Sigmoid colon (tissue), 7 donors: ENCODE data around the gene REC114. TPM values are rescaled to one million over a fixed set of nuclear protein-coding genes. Genes with fewer than 3 reads are reported as not detected.
A peak's percentile ranks its signal among the peaks of the same experiment; 100 is the strongest.

Experiments
- DNase-seq: peaks from one replicate; pipeline ENCODE4 v3.0.0-alpha.2; 2019
- H3K27ac ChIP-seq, 4 donors: fragments of 200-600 bp; sonication (generic); one replicate each; pipeline ENCODE4 v1.5.1; 2016 to 2019; ENCODE audit warnings: mild to moderate bottlenecking in 1 of 4
- H3K27me3 ChIP-seq, 3 donors: fragments of 200-600 bp; sonication (generic); one replicate each; pipeline ENCODE4 v1.5.1; 2019; ENCODE audit warnings: mild to moderate bottlenecking in 1 of 3
- H3K36me3 ChIP-seq, 4 donors: fragments of 200-600 bp; sonication (generic); one replicate each; pipeline ENCODE4 v1.5.1; 2016 to 2019
- H3K4me1 ChIP-seq, 4 donors: fragments of 200-600 bp; sonication (generic); one replicate each; pipeline ENCODE4 v1.5.1; 2017 to 2019
- H3K4me3 ChIP-seq, 4 donors: fragments of 200-600 bp; sonication (generic); one replicate each; pipeline ENCODE4 v1.5.1; 2017 to 2019; ENCODE audit warnings: mild to moderate bottlenecking in 2 of 4, moderate library complexity in 1 of 4
- H3K9me3 ChIP-seq, 4 donors: fragments of 200-600 bp in 3 of 4; sonication (generic) in 3 of 4; one replicate each; pipeline versions ENCODE4 v1.5.1 to v1.6.1; 2013 to 2019
- EP300 ChIP-seq, 4 donors: sonication (generic); formaldehyde crosslinking; IDR thresholded peaks; one replicate each; pipeline ENCODE4 v1.6.1; 2017; ENCODE audit warnings: antibody characterized with exemption in 4 of 4
- POLR2A ChIP-seq, 2 donors: fragments of 450-650 bp; IDR thresholded peaks; one replicate each; pipeline ENCODE4 v1.6.1; 2016; ENCODE audit warnings: antibody characterized with exemption in 2 of 2, mild to moderate bottlenecking in 2 of 2, moderate library complexity in 2 of 2
- POLR2AphosphoS5 ChIP-seq, 4 donors: sonication (generic); formaldehyde crosslinking; IDR thresholded peaks; one replicate each; pipeline ENCODE4 v1.6.1; 2017; ENCODE audit warnings: antibody characterized with exemption in 4 of 4
- WGBS, 2 donors: extraction: QIAGEN DNeasy Blood & Tissue Kit; methylation state at CpG; one replicate each; pipeline ENCODE4 v1.1.7; 2013; 5-methylcytosine and 5-hydroxymethylcytosine counted together
- intact Hi-C: fragments of 100-400 bp; cut with DNase I; formaldehyde crosslinking; loops from one replicate; pipeline ENCODE4 v1.15.1; 2023
- polyA plus RNA-seq, 3 donors: library from polyadenylated mRNA; stranded (reverse); fragments of 200-250 nt; gene quantifications; one replicate each; pipeline ENCODE4 v1.2.3, GENCODE V29; 2013
- total RNA-seq, 4 donors: library from RNA; depleted of rRNA; stranded (reverse); fragments of >200 nt; gene quantifications; one replicate each; pipeline ENCODE4 v1.1.0, GENCODE V29; 2016
- TF ChIP-seq, protein P1 (sequence below), 4 experiments: fragments of 450-650 bp in 3 of 4; fragments of 200-600 bp in 1 of 4; IDR thresholded peaks; one replicate each; pipeline ENCODE4 v1.5.1; 2016 to 2019; ENCODE audit warnings: antibody characterized with exemption in 4 of 4, mild to moderate bottlenecking in 3 of 4, moderate library complexity in 2 of 4
- donor health status: healthy with polysubstance abuse.
- donor health status: Bipolar disorder and iron deficiency.
- donor health status: healthy.

Gene REC114
- total and polyA plus RNA-seq, 7 donors, result not detected

- WGBS, 2 donors, result 76 to 89% methylated on average over 7 of the region's 7 CpGs
- no peaks in the 10 kb centered on the region for H3K27me3 ChIP-seq
- no peaks in the 10 kb centered on the region for H3K9me3 ChIP-seq
- DNase-seq, result no peak
- H3K36me3 ChIP-seq, result peaks cover 27 to 68% (median 51%) of the 10 kb centered on the region in 4 donors
- TF ChIP-seq, protein P1, sequence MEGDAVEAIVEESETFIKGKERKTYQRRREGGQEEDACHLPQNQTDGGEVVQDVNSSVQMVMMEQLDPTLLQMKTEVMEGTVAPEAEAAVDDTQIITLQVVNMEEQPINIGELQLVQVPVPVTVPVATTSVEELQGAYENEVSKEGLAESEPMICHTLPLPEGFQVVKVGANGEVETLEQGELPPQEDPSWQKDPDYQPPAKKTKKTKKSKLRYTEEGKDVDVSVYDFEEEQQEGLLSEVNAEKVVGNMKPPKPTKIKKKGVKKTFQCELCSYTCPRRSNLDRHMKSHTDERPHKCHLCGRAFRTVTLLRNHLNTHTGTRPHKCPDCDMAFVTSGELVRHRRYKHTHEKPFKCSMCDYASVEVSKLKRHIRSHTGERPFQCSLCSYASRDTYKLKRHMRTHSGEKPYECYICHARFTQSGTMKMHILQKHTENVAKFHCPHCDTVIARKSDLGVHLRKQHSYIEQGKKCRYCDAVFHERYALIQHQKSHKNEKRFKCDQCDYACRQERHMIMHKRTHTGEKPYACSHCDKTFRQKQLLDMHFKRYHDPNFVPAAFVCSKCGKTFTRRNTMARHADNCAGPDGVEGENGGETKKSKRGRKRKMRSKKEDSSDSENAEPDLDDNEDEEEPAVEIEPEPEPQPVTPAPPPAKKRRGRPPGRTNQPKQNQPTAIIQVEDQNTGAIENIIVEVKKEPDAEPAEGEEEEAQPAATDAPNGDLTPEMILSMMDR (IDR thresholded peaks at IDR 0.05), result no peak
- TF ChIP-seq EP300 (IDR thresholded peaks at IDR 0.05), result no peak
- no peak for TF ChIP-seq POLR2AphosphoS5 (IDR thresholded peaks at IDR 0.05)
- TF ChIP-seq POLR2A (IDR thresholded peaks at IDR 0.05), result no peak
- H3K27ac ChIP-seq, result no peak overlapping the region
- intact Hi-C loops, result loop anchor here (5.0 kb wide), 1 partner anchor 62 kb away; the partner anchor contains the start of gene NPTN
- H3K4me3 ChIP-seq, result no peak overlapping the region
- H3K4me1 ChIP-seq, result peaks cover 0 to 39% (median 20%) of the 10 kb centered on the region in 4 donors
Measured at GRCh38 chr15:73570355-73571032, 127.5 kb downstream of the REC114 start.

DNA sequence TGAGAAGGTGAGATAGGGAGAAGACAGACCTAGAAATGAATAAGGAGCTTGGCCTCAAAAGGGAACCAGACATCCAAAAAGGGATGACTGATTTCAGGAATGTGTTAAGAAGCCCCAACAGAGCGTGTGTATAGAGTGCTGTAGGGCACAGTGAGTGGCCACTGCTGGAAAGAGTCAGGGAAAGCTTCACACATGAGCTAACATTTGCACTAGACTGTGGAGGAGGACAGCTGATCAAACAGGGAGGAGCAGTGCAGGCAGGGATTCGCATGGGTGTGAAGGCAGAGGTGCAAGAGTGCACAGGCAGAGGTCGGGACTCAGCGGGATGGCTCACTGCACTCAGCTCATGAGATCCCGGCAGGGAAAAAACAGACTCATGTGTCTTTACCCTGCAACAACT, 128.4 kb downstream of the REC114 start:
- Histone ChIP-seq H3K36me3 (peaks cover 27 to 74% (median 52%) of the 10 kb centered on the region in 4 donors), H3K4me1 (peaks cover 0 to 46% (median 27%) of the 10 kb centered on the region in 4 donors), H3K27ac (no peak overlapping the region), H3K27me3 (no peaks in the 10 kb centered on the region), H3K4me3 (no peak overlapping the region), H3K9me3 (no peaks in the 10 kb centered on the region)
- DNase-seq, result no peak
- WGBS, 2 donors, result 41 to 74% methylated on average over 5 of the region's 5 CpGs
- intact Hi-C loops, result loop anchor here (5.0 kb wide), 1 partner anchor 61 kb away; the partner anchor contains the start of gene NPTN
- TF ChIP-seq, protein P1 (IDR thresholded peaks at IDR 0.05), result no peak
- TF ChIP-seq POLR2A (IDR thresholded peaks at IDR 0.05) (no peak), EP300 (IDR thresholded peaks at IDR 0.05) (no peak), POLR2AphosphoS5 (IDR thresholded peaks at IDR 0.05) (no peak)

DNA sequence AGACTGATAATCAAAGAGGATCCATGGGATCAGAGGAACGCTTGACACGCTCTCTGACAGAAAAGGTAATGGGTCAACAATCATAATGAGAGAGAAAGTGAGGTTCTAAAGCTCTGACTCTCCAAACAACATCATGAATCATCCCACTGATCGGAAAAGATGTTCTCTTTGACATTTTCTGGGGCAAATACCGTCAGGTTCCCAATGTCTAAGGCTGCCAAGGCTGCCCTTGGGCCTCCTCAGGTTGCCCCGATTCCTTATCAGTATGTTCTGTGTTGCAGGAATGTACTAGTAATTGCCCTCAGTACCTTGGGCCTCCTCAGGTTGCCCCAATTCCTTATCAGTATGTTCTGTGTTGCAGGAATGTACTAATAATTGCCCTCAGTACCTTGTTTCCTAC, 129.3 kb downstream of the REC114 start:
- peak overlapping the region in 2 of 4 donors; percentile 64 to 68 for H3K27ac ChIP-seq
- H3K4me1 ChIP-seq, result peaks cover 0 to 41% (median 27%) of the 10 kb centered on the region in 4 donors
- TF ChIP-seq, protein P1 (IDR thresholded peaks at IDR 0.05), result no peak
- TF ChIP-seq POLR2AphosphoS5 (IDR thresholded peaks at IDR 0.05) (no peak), POLR2A (IDR thresholded peaks at IDR 0.05) (no peak), EP300 (IDR thresholded peaks at IDR 0.05) (no peak)
- 75 to 80% methylated on average over 5 of the region's 5 CpGs for WGBS, 2 donors
- H3K9me3 ChIP-seq, result no peaks in the 10 kb centered on the region
- H3K36me3 ChIP-seq, result peaks cover 27 to 75% (median 53%) of the 10 kb centered on the region in 4 donors
- no peak overlapping the region for H3K4me3 ChIP-seq
- no peaks in the 10 kb centered on the region for H3K27me3 ChIP-seq
- intact Hi-C loops, result loop anchor here (5.0 kb wide), 1 partner anchor 60 kb away; the partner anchor contains the start of gene NPTN
- DNase-seq, result no peak

DNA sequence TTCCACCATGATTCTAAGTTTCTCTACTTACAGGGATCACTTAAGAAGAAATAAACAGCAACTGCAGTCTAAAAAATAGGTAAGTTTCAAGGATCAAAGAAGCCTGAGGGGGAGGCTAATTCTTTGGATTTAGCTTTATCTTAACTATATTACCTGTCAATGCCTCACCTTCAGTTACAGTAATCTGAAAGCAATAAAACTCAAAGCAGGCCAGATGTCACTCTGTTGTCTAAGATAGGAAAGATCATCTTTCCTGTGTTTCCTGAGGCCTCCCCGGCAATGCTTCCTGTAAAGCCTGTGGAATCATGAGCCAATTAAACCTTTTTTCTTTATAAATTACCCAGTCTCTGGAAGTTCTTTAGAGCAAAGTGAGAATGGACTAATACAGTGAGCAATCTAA, 130.1 kb downstream of the REC114 start:
- H3K4me1 ChIP-seq, result peaks cover 0 to 38% (median 27%) of the 10 kb centered on the region in 4 donors
- peaks cover 27 to 69% (median 49%) of the 10 kb centered on the region in 4 donors for H3K36me3 ChIP-seq

More for the DNA sequence above, 130.1 kb downstream of the REC114 start:
- H3K27ac ChIP-seq, result peak overlapping the region; percentile 63 to 68 (median 64)
- no peaks in the 10 kb centered on the region for H3K9me3 ChIP-seq
- TF ChIP-seq EP300 (IDR thresholded peaks at IDR 0.05), result no peak
- no peak for TF ChIP-seq POLR2AphosphoS5 (IDR thresholded peaks at IDR 0.05)
- no peak for TF ChIP-seq POLR2A (IDR thresholded peaks at IDR 0.05)
- TF ChIP-seq, protein P1 (IDR thresholded peaks at IDR 0.05), result no peak
- H3K4me3 ChIP-seq, result no peak overlapping the region
- H3K27me3 ChIP-seq, result no peaks in the 10 kb centered on the region
- DNase-seq, result no peak
- intact Hi-C loops, result loop anchor here (5.0 kb wide), 1 partner anchor 59 kb away; the partner anchor contains the start of gene NPTN
- WGBS, 2 donors, result 15 to 59% methylated on average over 1 of the region's 1 CpG
